Lower lobe of right lung (tissue), 2 donors: ENCODE data around the gene PTBP1. TPM values are rescaled to one million over a fixed set of nuclear protein-coding genes. Genes with fewer than 3 reads are reported as not detected.

ENCODE experiments used
- ATAC-seq, 2 donors: fragments of 200-7000 bp; cut with Tn5 transposase; one replicate each; pipeline ENCODE4 v1.9.1; 2020 to 2022; ENCODE audit warnings: mild to moderate bottlenecking in 2 of 2, moderate library complexity in 2 of 2
- DNase-seq: peaks from one replicate; pipeline ENCODE4 v3.0.0-alpha.2; 2020
- H3K27ac ChIP-seq: fragments of 200-600 bp; one replicate; pipeline ENCODE4 v1.8.0; 2022
- H3K27me3 ChIP-seq: fragments of 200-600 bp; one replicate; pipeline ENCODE4 v1.8.0; 2022; ENCODE audit warnings: low read depth
- H3K36me3 ChIP-seq: fragments of 200-600 bp; one replicate; pipeline ENCODE4 v1.8.0; 2022; ENCODE audit warnings: mild to moderate bottlenecking
- H3K4me1 ChIP-seq: fragments of 200-600 bp; one replicate; pipeline ENCODE4 v1.8.0; 2022
- H3K4me3 ChIP-seq: fragments of 200-600 bp; one replicate; pipeline ENCODE4 v1.8.0; 2022; ENCODE audit warnings: mild to moderate bottlenecking
- H3K9me3 ChIP-seq: fragments of 200-600 bp; one replicate; pipeline ENCODE4 v1.8.0; 2022
- intact Hi-C: fragments of 100-400 bp; cut with DNase I; formaldehyde crosslinking; loops from one replicate; pipeline ENCODE4 v1.11.0; 2022
- total RNA-seq: library from RNA; stranded (reverse); fragmentation: NEBNext Ultra II Directional; extraction: Animal tissue kit (Norgen Biotek cat#: 25700); gene quantifications from one replicate; pipeline ENCODE4 v1.2.1, GENCODE V29; 2021
- TF ChIP-seq, protein P1 (sequence below): fragments of 200-600 bp; IDR thresholded peaks from one replicate; pipeline ENCODE4 v1.8.0; 2022; ENCODE audit warnings: antibody characterized with exemption, mild to moderate bottlenecking
- donor health status: DM: no; HTN: yes; CAD: no; lungs with severe emphysema.

PTBP1 gene
- total RNA-seq, 1 donor from 2014 or later: 254 TPM

- intact Hi-C loops: no loop called here
- peak overlapping the region; percentile 80 for H3K27ac ChIP-seq
- H3K36me3 ChIP-seq: no peaks in the 10 kb centered on the region
- ATAC-seq (peak; percentile 86 to 90), DNase-seq (peak; percentile 87)
- TF ChIP-seq, protein P1, sequence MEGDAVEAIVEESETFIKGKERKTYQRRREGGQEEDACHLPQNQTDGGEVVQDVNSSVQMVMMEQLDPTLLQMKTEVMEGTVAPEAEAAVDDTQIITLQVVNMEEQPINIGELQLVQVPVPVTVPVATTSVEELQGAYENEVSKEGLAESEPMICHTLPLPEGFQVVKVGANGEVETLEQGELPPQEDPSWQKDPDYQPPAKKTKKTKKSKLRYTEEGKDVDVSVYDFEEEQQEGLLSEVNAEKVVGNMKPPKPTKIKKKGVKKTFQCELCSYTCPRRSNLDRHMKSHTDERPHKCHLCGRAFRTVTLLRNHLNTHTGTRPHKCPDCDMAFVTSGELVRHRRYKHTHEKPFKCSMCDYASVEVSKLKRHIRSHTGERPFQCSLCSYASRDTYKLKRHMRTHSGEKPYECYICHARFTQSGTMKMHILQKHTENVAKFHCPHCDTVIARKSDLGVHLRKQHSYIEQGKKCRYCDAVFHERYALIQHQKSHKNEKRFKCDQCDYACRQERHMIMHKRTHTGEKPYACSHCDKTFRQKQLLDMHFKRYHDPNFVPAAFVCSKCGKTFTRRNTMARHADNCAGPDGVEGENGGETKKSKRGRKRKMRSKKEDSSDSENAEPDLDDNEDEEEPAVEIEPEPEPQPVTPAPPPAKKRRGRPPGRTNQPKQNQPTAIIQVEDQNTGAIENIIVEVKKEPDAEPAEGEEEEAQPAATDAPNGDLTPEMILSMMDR: no peak
- H3K27me3 ChIP-seq: no peaks in the 10 kb centered on the region
- H3K4me3 ChIP-seq: peak overlapping the region; percentile 25
- peaks cover 2% of the 10 kb centered on the region for H3K9me3 ChIP-seq
- H3K4me1 ChIP-seq: peaks cover 12% of the 10 kb centered on the region
Measured at GRCh38 chr19:752652-753517, 44.4 kb upstream of the PTBP1 start.

GRCh38 chr19:754530-754929 is 42.7 kb upstream of the PTBP1 start:
- H3K4me3 ChIP-seq: no peak overlapping the region
- H3K9me3 ChIP-seq: no peaks in the 10 kb centered on the region
- intact Hi-C loops: no loop called here
- no peak for ATAC-seq
- no peaks in the 10 kb centered on the region for H3K27me3 ChIP-seq
- H3K36me3 ChIP-seq: no peaks in the 10 kb centered on the region
- no peak overlapping the region for H3K27ac ChIP-seq
- TF ChIP-seq, protein P1: no peak
- DNase-seq: no peak
- peaks cover 12% of the 10 kb centered on the region for H3K4me1 ChIP-seq

DNA sequence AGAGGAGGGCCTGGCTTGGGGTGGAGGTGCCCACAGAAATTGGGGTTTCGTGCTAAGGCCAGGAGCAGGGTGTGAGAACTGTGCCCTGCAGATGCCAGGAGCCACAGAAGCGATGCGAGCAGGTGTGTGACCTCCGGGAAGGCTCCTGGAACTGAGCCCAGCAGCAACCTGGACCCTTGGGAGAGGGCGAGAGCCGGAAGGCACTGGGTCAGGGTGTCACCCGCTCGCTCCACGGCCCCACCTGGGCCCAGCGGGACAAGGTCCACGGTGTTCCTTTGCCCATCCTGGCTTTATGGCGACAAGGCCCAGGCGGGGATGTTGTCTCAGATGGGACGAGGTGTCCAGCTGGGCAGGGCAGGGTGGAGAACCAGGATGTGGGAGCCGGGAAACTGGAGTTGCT is 42.2 kb upstream of the PTBP1 start:
- intact Hi-C loops: no loop called here

DNA sequence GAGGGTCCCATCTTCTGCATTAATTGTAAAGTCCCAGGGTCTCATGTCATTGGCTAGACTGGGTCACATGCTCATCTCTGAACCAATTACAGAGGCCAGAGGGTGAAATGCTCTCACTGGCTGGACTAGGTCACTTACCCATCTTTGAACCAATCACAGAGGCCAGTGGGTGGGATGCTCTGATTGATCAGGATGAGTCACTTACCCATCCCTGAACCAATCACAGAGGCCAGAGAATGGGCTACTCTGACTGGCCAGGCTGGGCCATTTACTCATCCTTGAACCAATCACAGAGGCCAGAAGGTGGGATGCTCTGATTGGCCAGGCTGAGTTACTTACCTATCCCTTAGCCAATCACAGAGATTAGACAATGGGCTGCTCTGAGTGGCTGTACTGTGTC is 41.0 kb upstream of the PTBP1 start:
- no peaks in the 10 kb centered on the region for H3K9me3 ChIP-seq
- TF ChIP-seq, protein P1: no peak
- no peaks in the 10 kb centered on the region for H3K27me3 ChIP-seq
- no peaks in the 10 kb centered on the region for H3K36me3 ChIP-seq
- H3K4me1 ChIP-seq: peaks cover 12% of the 10 kb centered on the region
- DNase-seq (no peak), ATAC-seq (no peak)
- H3K4me3 ChIP-seq: no peak overlapping the region
- no peak overlapping the region for H3K27ac ChIP-seq
- intact Hi-C loops: no loop called here

More for the DNA sequence above, 42.2 kb upstream of the PTBP1 start:
- no peaks in the 10 kb centered on the region for H3K9me3 ChIP-seq
- H3K4me3 ChIP-seq: no peak overlapping the region
- no peaks in the 10 kb centered on the region for H3K36me3 ChIP-seq
- peaks cover 12% of the 10 kb centered on the region for H3K4me1 ChIP-seq
- DNase-seq: no peak
- H3K27me3 ChIP-seq: no peaks in the 10 kb centered on the region
- TF ChIP-seq, protein P1: no peak
- ATAC-seq: no peak
- H3K27ac ChIP-seq: no peak overlapping the region

DNA sequence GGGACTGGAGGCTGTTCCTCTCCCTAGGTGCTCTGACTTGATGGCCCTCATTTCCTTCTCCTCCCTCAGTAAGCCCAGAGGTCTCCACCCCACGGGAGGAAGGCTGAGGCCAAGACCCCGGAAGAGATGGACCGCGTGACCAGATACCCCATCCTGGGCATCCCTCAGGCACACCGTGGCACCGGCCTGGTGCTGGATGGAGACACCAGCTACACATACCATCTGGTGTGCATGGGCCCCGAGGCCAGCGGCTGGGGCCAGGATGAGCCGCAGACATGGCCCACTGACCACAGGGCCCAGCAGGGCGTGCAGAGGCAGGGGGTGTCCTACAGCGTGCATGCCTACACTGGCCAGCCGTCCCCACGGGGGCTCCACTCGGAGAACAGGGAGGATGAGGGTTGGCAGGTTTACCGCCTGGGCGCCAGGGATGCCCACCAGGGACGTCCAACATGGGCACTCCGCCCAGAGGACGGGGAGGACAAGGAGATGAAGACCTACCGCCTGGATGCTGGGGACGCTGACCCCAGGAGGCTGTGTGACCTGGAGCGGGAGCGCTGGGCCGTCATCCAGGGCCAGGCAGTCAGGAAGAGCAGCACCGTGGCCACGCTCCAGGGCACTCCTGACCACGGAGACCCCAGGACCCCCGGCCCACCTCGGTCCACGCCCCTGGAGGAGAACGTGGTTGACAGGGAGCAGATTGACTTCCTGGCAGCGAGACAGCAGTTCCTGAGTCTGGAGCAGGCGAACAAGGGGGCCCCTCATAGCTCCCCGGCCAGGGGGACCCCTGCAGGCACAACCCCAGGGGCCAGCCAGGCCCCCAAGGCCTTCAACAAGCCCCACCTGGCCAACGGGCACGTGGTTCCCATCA is 40.2 kb upstream of the PTBP1 start:
- Histone ChIP-seq H3K36me3 (no peaks in the 10 kb centered on the region), H3K27me3 (no peaks in the 10 kb centered on the region), H3K9me3 (no peaks in the 10 kb centered on the region), H3K4me3 (no peak overlapping the region), H3K4me1 (peaks cover 12% of the 10 kb centered on the region), H3K27ac (no peak overlapping the region)
- ATAC-seq: no peak
- DNase-seq: no peak
- TF ChIP-seq, protein P1: no peak
- intact Hi-C loops: no loop called here
